ENCODE data around the gene PROCA1. TPM values are rescaled to one million over a fixed set of nuclear protein-coding genes. Genes with fewer than 3 reads are reported as not detected.

Gene PROCA1
- total RNA-seq, 1 donor from 2014 or later, result 12.5 TPM

DNA sequence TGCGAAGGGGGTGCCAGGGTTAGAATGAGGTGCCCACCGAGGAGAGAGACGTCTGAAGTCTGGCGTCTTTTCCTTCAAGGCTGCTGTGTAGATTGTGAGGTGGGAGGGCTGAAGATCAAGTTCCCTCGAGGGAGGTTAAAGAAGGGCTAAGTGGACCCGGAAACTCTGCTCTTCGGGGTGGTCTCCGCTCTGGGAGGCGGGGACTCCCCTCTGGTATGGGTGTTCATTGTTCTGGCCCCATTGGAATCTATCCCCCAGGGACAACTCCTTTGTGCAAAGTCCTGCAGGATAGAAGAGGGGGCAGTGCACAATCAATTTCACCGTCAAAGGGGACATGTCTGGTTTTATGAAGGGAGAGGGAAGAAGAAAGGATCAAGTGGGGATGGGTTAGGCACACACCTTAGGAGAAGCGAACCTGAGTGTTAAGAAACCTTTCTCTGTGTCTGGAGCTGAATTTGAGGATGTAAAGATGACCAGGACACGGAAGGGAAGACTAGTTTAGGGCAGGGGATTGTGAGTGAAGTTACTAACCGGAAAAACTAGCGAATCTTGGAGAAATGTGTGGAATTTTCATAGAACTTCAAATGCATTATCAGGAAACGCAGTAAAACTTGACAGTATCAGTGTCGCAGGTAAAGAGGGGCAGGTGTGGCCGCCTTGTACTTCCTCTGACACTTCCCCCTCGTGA lies 6.8 kb upstream of the PROCA1 start:
- Histone ChIP-seq H3K27ac (peak overlapping the region; percentile 5), H3F3A (ENCODE audit: low read depth) (peaks cover 62% of the 10 kb centered on the region), H3K9ac (no peak overlapping the region), H3K4me3 (peak overlapping the region; percentile 88), H3K36me3 (peaks cover 7% of the 10 kb centered on the region), H3K4me1 (peaks cover 38% of the 10 kb centered on the region), H3K9me3 (ENCODE audit: low read depth) (no peaks in the 10 kb centered on the region), H2AFZ (replicated peaks) (no peak overlapping the region), H3K27me3 (no peaks in the 10 kb centered on the region), H3K4me2 (peak overlapping the region; percentile 99), H3K79me2 (ENCODE audit: low read depth) (peaks cover 59% of the 10 kb centered on the region), H4K20me1 (ENCODE audit: low read depth) (peaks cover 36% of the 10 kb centered on the region)
- Mint-ChIP-seq H3K4me1 (peaks cover 60% of the 10 kb centered on the region), H3K4me3 (peak overlapping the region; percentile 88), H3K36me3 (peaks cover 45% of the 10 kb centered on the region), H3K27ac (peak overlapping the region; percentile 87), H3K27me3 (ENCODE audit: insufficient read depth, low read depth) (peaks cover 11% of the 10 kb centered on the region), H3K9me3 (no peaks in the 10 kb centered on the region)
- TF ChIP-seq EZH2phosphoT487 (IDR thresholded peaks at IDR 0.05) (no peak), EZH2 (IDR thresholded peaks at IDR 0.05) (no peak)
- TF ChIP-seq, protein P1, sequence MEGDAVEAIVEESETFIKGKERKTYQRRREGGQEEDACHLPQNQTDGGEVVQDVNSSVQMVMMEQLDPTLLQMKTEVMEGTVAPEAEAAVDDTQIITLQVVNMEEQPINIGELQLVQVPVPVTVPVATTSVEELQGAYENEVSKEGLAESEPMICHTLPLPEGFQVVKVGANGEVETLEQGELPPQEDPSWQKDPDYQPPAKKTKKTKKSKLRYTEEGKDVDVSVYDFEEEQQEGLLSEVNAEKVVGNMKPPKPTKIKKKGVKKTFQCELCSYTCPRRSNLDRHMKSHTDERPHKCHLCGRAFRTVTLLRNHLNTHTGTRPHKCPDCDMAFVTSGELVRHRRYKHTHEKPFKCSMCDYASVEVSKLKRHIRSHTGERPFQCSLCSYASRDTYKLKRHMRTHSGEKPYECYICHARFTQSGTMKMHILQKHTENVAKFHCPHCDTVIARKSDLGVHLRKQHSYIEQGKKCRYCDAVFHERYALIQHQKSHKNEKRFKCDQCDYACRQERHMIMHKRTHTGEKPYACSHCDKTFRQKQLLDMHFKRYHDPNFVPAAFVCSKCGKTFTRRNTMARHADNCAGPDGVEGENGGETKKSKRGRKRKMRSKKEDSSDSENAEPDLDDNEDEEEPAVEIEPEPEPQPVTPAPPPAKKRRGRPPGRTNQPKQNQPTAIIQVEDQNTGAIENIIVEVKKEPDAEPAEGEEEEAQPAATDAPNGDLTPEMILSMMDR (IDR thresholded peaks at IDR 0.05), result no peak
- DNase-seq (ENCODE audit: low spot score), result peak; percentile 49

DNA sequence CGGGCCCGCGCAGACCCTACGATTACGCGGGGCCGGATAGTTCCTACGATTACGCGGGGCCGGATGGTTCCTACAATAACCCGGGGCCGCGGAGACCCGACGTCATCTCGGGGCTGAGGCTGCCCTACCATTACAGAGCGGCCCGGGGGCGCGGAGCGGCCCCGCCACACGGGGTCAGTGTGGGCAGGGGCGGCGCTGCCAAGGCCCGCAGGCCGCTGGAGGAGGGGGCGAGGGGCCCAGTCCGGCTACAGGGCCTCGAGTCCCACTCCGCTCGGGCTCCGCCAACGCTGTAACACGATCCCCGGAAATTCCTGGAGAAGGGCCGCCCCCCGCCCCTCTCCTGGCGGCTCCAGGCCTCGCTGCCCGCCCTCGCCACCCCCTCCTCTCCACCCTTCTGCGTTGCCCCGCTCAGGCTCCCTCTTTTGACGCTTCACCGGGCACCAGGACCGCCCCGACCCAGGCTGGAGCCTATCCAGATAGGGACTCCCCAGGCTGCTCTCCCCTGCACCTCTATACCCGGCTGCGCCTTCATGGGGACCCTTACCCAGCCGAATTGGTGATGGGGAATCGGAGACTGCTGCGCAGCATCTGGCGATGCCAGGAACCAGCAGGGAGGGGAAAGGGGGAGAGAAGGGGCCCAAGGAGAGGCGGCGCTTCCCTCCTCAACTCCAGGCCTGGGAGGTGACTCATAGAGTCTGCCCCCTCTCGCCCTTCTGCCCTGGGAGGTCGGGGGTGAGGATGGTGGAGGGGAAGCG lies 6.1 kb upstream of the PROCA1 start, which contains the start of gene RAB34:
Gene RAB34 (minus strand): TSS at position 291 of the 755 bp plus-strand sequence. CDS start 602 bp downstream, outside the sequence.
- TF ChIP-seq, protein P1 (IDR thresholded peaks at IDR 0.05), result peak; percentile 63
- TF ChIP-seq EZH2 (IDR thresholded peaks at IDR 0.05), result no peak
- no peak for TF ChIP-seq EZH2phosphoT487 (IDR thresholded peaks at IDR 0.05)
- peaks cover 29% of the 10 kb centered on the region for H4K20me1 ChIP-seq (ENCODE audit: low read depth)

DNA sequence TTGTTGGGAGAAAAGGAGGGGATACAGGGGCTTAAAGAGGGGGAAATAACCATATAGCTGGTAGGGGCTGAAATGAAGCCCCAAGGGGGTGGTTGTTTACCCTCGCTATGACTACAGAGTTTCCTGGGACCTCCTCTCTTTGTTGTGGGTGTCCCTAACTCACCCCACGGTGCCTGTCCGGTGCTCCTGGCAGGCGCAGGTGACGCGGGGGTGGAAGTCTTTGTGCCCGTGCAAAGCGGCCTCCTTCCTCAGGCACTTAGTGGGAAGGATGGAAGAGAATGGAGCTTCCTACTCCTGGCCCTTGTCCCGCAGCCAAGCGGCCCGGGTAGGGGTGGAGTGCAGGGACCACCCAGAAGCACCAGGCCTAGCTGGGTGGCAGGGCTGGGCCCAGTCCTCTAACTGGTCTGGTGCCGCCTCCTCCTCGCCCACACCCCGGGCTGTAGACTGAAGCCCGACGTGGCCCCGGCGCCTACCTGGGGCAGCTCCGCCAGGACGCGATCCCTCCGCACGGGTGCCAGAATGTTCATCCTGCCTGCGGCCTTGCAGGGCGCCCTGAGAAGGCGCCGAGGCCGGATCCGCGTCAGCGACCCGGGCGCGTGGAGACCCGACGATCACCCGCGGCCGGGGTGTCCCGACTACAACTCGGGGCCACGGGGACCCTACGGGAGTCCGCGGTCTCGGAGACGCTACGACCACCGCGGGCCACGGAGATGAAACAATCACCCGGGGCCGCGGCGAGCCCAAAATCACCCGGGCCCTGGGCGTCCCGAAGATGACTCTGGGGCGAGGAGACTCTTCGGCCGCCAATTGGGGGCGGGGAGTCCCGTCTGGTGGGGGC lies 5.3 kb upstream of the PROCA1 start:
- Histone ChIP-seq H3K27me3 (no peaks in the 10 kb centered on the region), H3K4me3 (peak overlapping the region; percentile 88), H3K36me3 (peaks cover 7% of the 10 kb centered on the region), H2AFZ (replicated peaks) (peak overlapping the region; percentile 2), H4K20me1 (ENCODE audit: low read depth) (peaks cover 21% of the 10 kb centered on the region), H3K4me2 (peak overlapping the region; percentile 83), H3K79me2 (ENCODE audit: low read depth) (peaks cover 44% of the 10 kb centered on the region), H3K9me3 (ENCODE audit: low read depth) (no peaks in the 10 kb centered on the region), H3K4me1 (peaks cover 35% of the 10 kb centered on the region), H3K9ac (peak overlapping the region; percentile 51), H3K27ac (peak overlapping the region; percentile 17), H3F3A (ENCODE audit: low read depth) (peaks cover 62% of the 10 kb centered on the region)
- Mint-ChIP-seq H3K27me3 (ENCODE audit: insufficient read depth, low read depth) (peaks cover 11% of the 10 kb centered on the region), H3K4me3 (peak overlapping the region; percentile 87), H3K36me3 (peaks cover 41% of the 10 kb centered on the region), H3K4me1 (peaks cover 57% of the 10 kb centered on the region), H3K9me3 (no peaks in the 10 kb centered on the region), H3K27ac (peak overlapping the region; percentile 14)
- TF ChIP-seq EZH2phosphoT487 (IDR thresholded peaks at IDR 0.05), result no peak
- DNase-seq (ENCODE audit: low spot score), result peak; percentile 78

More for the DNA sequence above, 6.1 kb upstream of the PROCA1 start, which contains the start of gene RAB34:
- Histone ChIP-seq H3F3A (ENCODE audit: low read depth) (peaks cover 62% of the 10 kb centered on the region), H3K4me1 (peaks cover 35% of the 10 kb centered on the region), H3K27ac (peak within 1 kb of the TSS; percentile 17), H3K4me3 (peak within 1 kb of the TSS; percentile 88), H3K9ac (peak within 1 kb of the TSS; percentile 51), H2AFZ (replicated peaks) (peak within 1 kb of the TSS; percentile 2), H3K79me2 (ENCODE audit: low read depth) (peaks cover 52% of the 10 kb centered on the region), H3K4me2 (peak within 1 kb of the TSS; percentile 99), H3K9me3 (ENCODE audit: low read depth) (no peaks in the 10 kb centered on the region), H3K27me3 (no peaks in the 10 kb centered on the region), H3K36me3 (peaks cover 7% of the 10 kb centered on the region)
- Mint-ChIP-seq H3K36me3 (peaks cover 42% of the 10 kb centered on the region), H3K4me1 (peaks cover 58% of the 10 kb centered on the region), H3K27ac (peak within 1 kb of the TSS; percentile 87), H3K27me3 (ENCODE audit: insufficient read depth, low read depth) (peaks cover 11% of the 10 kb centered on the region), H3K4me3 (peak within 1 kb of the TSS; percentile 88), H3K9me3 (no peaks in the 10 kb centered on the region)
- DNase-seq (ENCODE audit: low spot score), result peak; percentile 99
